HG03280 (cell line): ENCODE results near the gene CLIP1.
"Not testable (repeated sequence)": the region's sequence is repeated elsewhere in the genome, so short reads cannot be mapped to it uniquely, and the experiment has no call there.

ENCODE experiments used
- ATAC-seq: cut with Tn5 transposase; IDR thresholded peaks from one replicate; pipeline ENCODE4 v1.9.1; 2021; ENCODE audit warnings: mild to moderate bottlenecking, moderate library complexity; ENCODE audit not compliant: unreplicated experiment

CLIP1 gene

GRCh38 chr12:122421821-122422729 is at the start of gene CLIP1:
Gene CLIP1, minus strand, starts transcription at chr12:122422669. Its CDS starts 42,217 bp downstream, at chr12:122380452.
- ATAC-seq, result peak; percentile 65

GRCh38 chr12:122471324-122472226 is 49.1 kb upstream of the CLIP1 start:
- no peak for ATAC-seq

- not testable (repeated sequence) for ATAC-seq
Measured at GRCh38 chr12:122470576-122470975, 48.1 kb upstream of the CLIP1 start.

GRCh38 chr12:122469856-122470255 is 47.4 kb upstream of the CLIP1 start:
- ATAC-seq, result not testable (repeated sequence)

- ATAC-seq, result no peak
Measured at GRCh38 chr12:122467983-122468382, 45.5 kb upstream of the CLIP1 start.

GRCh38 chr12:122464317-122465042 is 42.0 kb upstream of the CLIP1 start:
- ATAC-seq, result not testable (repeated sequence)

GRCh38 chr12:122460641-122461040 is 38.2 kb upstream of the CLIP1 start:
- no peak for ATAC-seq

- no peak for ATAC-seq
Measured at GRCh38 chr12:122460061-122460460, 37.6 kb upstream of the CLIP1 start.

GRCh38 chr12:122459211-122459610 is 36.7 kb upstream of the CLIP1 start:
- no peak for ATAC-seq

GRCh38 chr12:122458105-122459035 is 35.9 kb upstream of the CLIP1 start:
- ATAC-seq, result no peak

- ATAC-seq, result no peak
Measured at GRCh38 chr12:122457627-122458026, 35.2 kb upstream of the CLIP1 start.

- ATAC-seq, result no peak
Measured at GRCh38 chr12:122454739-122455138, 32.3 kb upstream of the CLIP1 start.

GRCh38 chr12:122454250-122454721 is 31.8 kb upstream of the CLIP1 start:
- no peak for ATAC-seq

- ATAC-seq, result no peak
Measured at GRCh38 chr12:122452701-122453285, 30.3 kb upstream of the CLIP1 start.

GRCh38 chr12:122449317-122449716 is 26.8 kb upstream of the CLIP1 start:
- ATAC-seq, result no peak

- ATAC-seq, result not testable (repeated sequence)
Measured at GRCh38 chr12:122447825-122448224, 25.4 kb upstream of the CLIP1 start.

- ATAC-seq, result not testable (repeated sequence)
Measured at GRCh38 chr12:122446390-122446789, 23.9 kb upstream of the CLIP1 start.

- ATAC-seq, result not testable (repeated sequence)
Measured at GRCh38 chr12:122444071-122444470, 21.6 kb upstream of the CLIP1 start.

- ATAC-seq, result not testable (repeated sequence)
Measured at GRCh38 chr12:122438822-122439221, 16.4 kb upstream of the CLIP1 start.
